Gastroesophageal sphincter (tissue), 3 donors: ENCODE data around the gene GASK1A.

Experiments used
- CTCF ChIP-seq, 4 experiments: fragments of 200-600 bp in 2 of 4; fragments of 450-650 bp in 2 of 4; sonication (generic) in 1 of 4; IDR thresholded peaks; one replicate each; pipeline ENCODE4 v1.5.1; 2017 to 2019; ENCODE audit warnings: antibody characterized with exemption in 4 of 4, mild to moderate bottlenecking in 2 of 4, moderate library complexity in 2 of 4
- POLR2AphosphoS5 ChIP-seq: sonication (generic); formaldehyde crosslinking; IDR thresholded peaks from one replicate; pipeline ENCODE4 v1.6.1; 2017; ENCODE audit warnings: antibody characterized with exemption

GRCh38 chr3:42964266-42964665 is 14.8 kb upstream of the GASK1A start:
- TF ChIP-seq CTCF (IDR thresholded peaks at IDR 0.05) (no peak), POLR2AphosphoS5 (no peak)
